HCT116 (cell line): ENCODE results near the gene KDM4D. TPM values are rescaled to one million over a fixed set of nuclear protein-coding genes. Genes with fewer than 3 reads are reported as not detected.

Experiments
- ATAC-seq: fragments of 200-7000 bp; cut with Tn5 transposase; 2 replicates; pipeline ENCODE4 v1.9.1; 2020; ENCODE audit warnings: mild to moderate bottlenecking, moderate library complexity
- BruUV-seq: library from RNA; stranded (reverse); fragments of 400-500 nt; replicated peaks from 2 replicates; lab custom pipeline; 2021; lab: Mats Ljungman, UMichigan
- CTCF ChIA-PET: fragments of 300-600 bp; sonication (Branson Sonifier 250); formaldehyde crosslinking; loops from one replicate; lab custom pipeline; 2021; ENCODE audit warnings: antibody characterized with exemption; lab: Charles Lee
- POLR2A ChIA-PET: fragments of 300-600, 350-600 bp; sonication (Branson Sonifier 250); formaldehyde crosslinking; loops from one replicate; lab custom pipeline; 2021; ENCODE audit warnings: antibody characterized with exemption; lab: Charles Lee
- RAD21 ChIA-PET, 2 experiments: fragments of 300-600 bp; sonication (Branson Sonifier 250); formaldehyde crosslinking; loops; one replicate each; lab custom pipeline; 2023; ENCODE audit warnings: low total read pairs in 2 of 2; ENCODE audit not compliant: uncharacterized antibody in 2 of 2, unreplicated experiment in 2 of 2, low non-redundant PET in 1 of 2; lab: Charles Lee
- DNase-seq: peaks from one replicate; pipeline ENCODE4 v3.0.0-alpha.2; 2010; ENCODE audit warnings: low read depth, low spot score
- H2AFZ ChIP-seq: fragments of 200-600 bp; shearing (Covaris generic), sonication (generic); 2 replicates; pipeline ENCODE4 v1.6.1; 2017; ENCODE audit warnings: low read depth, mixed run types, mixed read lengths, antibody characterized with exemption, low read length; ENCODE audit not compliant: poor library complexity, severe bottlenecking
- H3K27ac ChIP-seq: 2 replicates; pipeline ENCODE4 v1.5.1; 2012; ENCODE audit warnings: low read depth, low read length
- H3K27me3 ChIP-seq: fragments of 200-600 bp; sonication (generic); 2 replicates; pipeline ENCODE4 v1.6.1; 2016; ENCODE audit warnings: mixed run types, low read length, mixed read lengths; ENCODE audit not compliant: insufficient read depth
- H3K36me3 ChIP-seq, 2 experiments: fragments of 200-500 bp in 1 of 2; fragments of 200-600 bp in 1 of 2; sonication (Bioruptor generic) in 1 of 2; sonication (generic) in 1 of 2; 2 replicates each; pipeline versions ENCODE4 v1.5.1 to v1.6.1; 2014 to 2016; ENCODE audit warnings: low read length in 2 of 2, inconsistent platforms in 1 of 2, mixed read lengths in 1 of 2, mixed run types in 1 of 2; ENCODE audit not compliant: insufficient read depth in 2 of 2, control insufficient read depth in 1 of 2
- H3K4me1 ChIP-seq, 2 experiments: fragments of 200-600 bp in 1 of 2; sonication (generic) in 1 of 2; 2 replicates each; pipeline versions ENCODE4 v1.5.1 to v1.6.1; 2012 to 2017; ENCODE audit warnings: low read length in 2 of 2, inconsistent platforms in 1 of 2, mild to moderate bottlenecking in 1 of 2, mixed read lengths in 1 of 2, mixed run types in 1 of 2, moderate library complexity in 1 of 2; ENCODE audit not compliant: insufficient read depth in 2 of 2, control insufficient read depth in 1 of 2
- H3K4me2 ChIP-seq: fragments of 200-600 bp; sonication (generic); 2 replicates; pipeline ENCODE4 v1.6.1; 2017; ENCODE audit warnings: mixed run types, low read length, mixed read lengths
- H3K4me3 ChIP-seq, 2 experiments: fragments of 200-600 bp in 1 of 2; sonication (generic) in 1 of 2; replicated peaks in 1 of 2; 2 replicates each; pipeline ENCODE4 v1.5.1; 2011 to 2016; ENCODE audit warnings: low read length in 2 of 2, control low read depth in 1 of 2, low read depth in 1 of 2, mild to moderate bottlenecking in 1 of 2, mixed read lengths in 1 of 2, mixed run types in 1 of 2
- H3K79me2 ChIP-seq: fragments of 200-600 bp; sonication (generic); 2 replicates; pipeline ENCODE4 v1.6.1; 2017; ENCODE audit warnings: mild to moderate bottlenecking, mixed run types, low read length, moderate library complexity, mixed read lengths; ENCODE audit not compliant: insufficient read depth
- H3K9ac ChIP-seq: fragments of 200-600 bp; sonication (generic); 2 replicates; pipeline ENCODE4 v1.6.1; 2016; ENCODE audit warnings: low read length, mixed read lengths
- H3K9me2 ChIP-seq: fragments of 200-600 bp; sonication (generic), shearing (Covaris generic); 2 replicates; pipeline ENCODE4 v1.6.1; 2017; ENCODE audit warnings: mixed run types, mild to moderate bottlenecking, moderate library complexity; ENCODE audit not compliant: insufficient read depth
- H3K9me3 ChIP-seq, 2 experiments: fragments of 200-500 bp in 1 of 2; fragments of 200-600 bp in 1 of 2; sonication (Bioruptor generic) in 1 of 2; sonication (generic) in 1 of 2; 2 replicates each; pipeline ENCODE4 v1.6.1; 2014 to 2017; ENCODE audit warnings: low read length in 2 of 2, mixed read lengths in 2 of 2, inconsistent platforms in 1 of 2, low read depth in 1 of 2, mild to moderate bottlenecking in 1 of 2, mixed run types in 1 of 2, moderate library complexity in 1 of 2; ENCODE audit not compliant: control insufficient read depth in 1 of 2, insufficient read depth in 1 of 2
- H4K20me1 ChIP-seq: fragments of 200-600 bp; sonication (generic), shearing (Covaris generic); 2 replicates; pipeline ENCODE4 v1.6.1; 2017; ENCODE audit warnings: mixed run types, mild to moderate bottlenecking, moderate library complexity; ENCODE audit not compliant: insufficient read depth
- ATF3 ChIP-seq: IDR thresholded peaks from 2 replicates; pipeline ENCODE4 v1.6.1; 2012
- EGR1 ChIP-seq: IDR thresholded peaks from 2 replicates; pipeline ENCODE4 v1.6.1; 2012; ENCODE audit warnings: low read depth
- ELF1 ChIP-seq: IDR thresholded peaks from 2 replicates; pipeline ENCODE4 v1.6.1; 2012; ENCODE audit warnings: low read depth, borderline replicate concordance
- MAX ChIP-seq: IDR thresholded peaks from 2 replicates; pipeline ENCODE4 v1.6.1; 2012
- POLR2A ChIP-seq: IDR thresholded peaks from 2 replicates; pipeline ENCODE4 v1.7.0; 2011; ENCODE audit warnings: borderline replicate concordance; ENCODE audit not compliant: insufficient read depth, insufficient read length; ENCODE audit errors: extremely low read depth
- RAD21 ChIP-seq: IDR thresholded peaks from 2 replicates; pipeline ENCODE4 v1.6.1; 2012; ENCODE audit warnings: low read depth, mild to moderate bottlenecking
- REST ChIP-seq: IDR thresholded peaks from 2 replicates; pipeline ENCODE4 v1.6.1; 2012; ENCODE audit warnings: low read depth
- SIN3A ChIP-seq: IDR thresholded peaks from 2 replicates; pipeline ENCODE4 v1.6.1; 2012; ENCODE audit warnings: low read depth
- SRF ChIP-seq: IDR thresholded peaks from 2 replicates; pipeline ENCODE4 v1.6.1; 2012; ENCODE audit warnings: low read depth
- TCF7L2 ChIP-seq: IDR thresholded peaks from 2 replicates; pipeline ENCODE4 v1.7.0; 2011; ENCODE audit warnings: borderline replicate concordance, inconsistent platforms; ENCODE audit not compliant: insufficient read depth, insufficient read length; ENCODE audit errors: extremely low read depth
- YY1 ChIP-seq: IDR thresholded peaks from 2 replicates; pipeline ENCODE4 v1.6.1; 2011; ENCODE audit warnings: low read length, low read depth, moderate library complexity, mild to moderate bottlenecking; ENCODE audit not compliant: insufficient replicate concordance; ENCODE audit errors: extremely low read depth
- ZBTB33 ChIP-seq: IDR thresholded peaks from 2 replicates; pipeline ENCODE4 v1.6.1; 2011; ENCODE audit warnings: mild to moderate bottlenecking, low read length, moderate library complexity; ENCODE audit not compliant: insufficient replicate concordance; ENCODE audit errors: extremely low read depth
- ZFX ChIP-seq: fragments of 450-650 bp; IDR thresholded peaks from 2 replicates; pipeline ENCODE4 v1.6.1; 2017
- ZNF274 ChIP-seq: fragments of 200-500 bp; sonication (Bioruptor generic); IDR thresholded peaks from 2 replicates; pipeline ENCODE4 v1.6.1; 2014; ENCODE audit warnings: mild to moderate bottlenecking, low read depth, low read length, inconsistent platforms
- intact Hi-C: fragments of 100-400 bp; cut with micrococcal nuclease; formaldehyde crosslinking; loops from 2 replicates; pipeline ENCODE4 v1.10.0; 2022
- total RNA-seq: library from RNA; stranded (reverse); gene quantifications from one replicate; pipeline ENCODE4 v1.2.1, GENCODE V29; 2021; ENCODE audit not compliant: unreplicated experiment

The KDM4D gene
- total RNA-seq, 1 experiment from 2014 or later: 2.1 TPM

- Histone ChIP-seq H3K4me3 (no peak overlapping the region), H2AFZ (no peak overlapping the region), H3K9me2 (no peaks in the 10 kb centered on the region), H3K9ac (no peak overlapping the region), H3K36me3 (no peaks in the 10 kb centered on the region), H4K20me1 (no peaks in the 10 kb centered on the region), H3K27me3 (no peaks in the 10 kb centered on the region; the same call in 1 of the 2 replicates), H3K4me2 (no peak overlapping the region), H3K79me2 (no peaks in the 10 kb centered on the region), H3K4me1 (no peaks in the 10 kb centered on the region), H3K27ac (no peak overlapping the region), H3K9me3 (no peaks in the 10 kb centered on the region)
- DNase-seq (no peak), ATAC-seq (no peak)
- ChIA-PET RAD21 (no interaction called here), POLR2A (no interaction called here), CTCF (no interaction called here)
- intact Hi-C loops: no loop called here
- no TSS peak for BruUV-seq
- TF ChIP-seq YY1 (no peak), ATF3 (no peak), ZBTB33 (no peak), ZNF274 (no peak), MAX (no peak), RAD21 (no peak), REST (no peak), SIN3A (no peak), SRF (no peak), POLR2A (no peak), EGR1 (no peak), ELF1 (no peak), TCF7L2 (no peak), ZFX (no peak)
Observed at GRCh38 chr11:95014184-95014821, 40.8 kb downstream of the KDM4D start.
